GM19193 (cell line): Measurements from ENCODE around the gene ATF5.
"Not testable (repeated sequence)": the region's sequence is repeated elsewhere in the genome, so short reads cannot be mapped to it uniquely, and the experiment has no call there.

Experiments
- POLR2A ChIP-seq: IDR thresholded peaks from 4 replicates; pipeline ENCODE4 v1.6.1; 2011; ENCODE audit not compliant: insufficient read depth, insufficient read length; ENCODE audit errors: extremely low read depth

Gene ATF5

GRCh38 chr19:49949742-49950589 lies 21.0 kb downstream of the ATF5 start:
- no peak for TF ChIP-seq POLR2A

GRCh38 chr19:49950590-49950948 lies 21.6 kb downstream of the ATF5 start:
- no peak for TF ChIP-seq POLR2A

GRCh38 chr19:49950956-49951526 lies 22.0 kb downstream of the ATF5 start:
- no peak for TF ChIP-seq POLR2A

- no peak for TF ChIP-seq POLR2A
Observed at GRCh38 chr19:49951806-49952478, 22.9 kb downstream of the ATF5 start.

- no peak for TF ChIP-seq POLR2A
Observed at GRCh38 chr19:49952479-49952836, 23.5 kb downstream of the ATF5 start.

GRCh38 chr19:49952906-49953305 lies 23.9 kb downstream of the ATF5 start:
- no peak for TF ChIP-seq POLR2A

- TF ChIP-seq POLR2A, result no peak
Observed at GRCh38 chr19:49953416-49953815, 24.4 kb downstream of the ATF5 start.

- no peak for TF ChIP-seq POLR2A
Observed at GRCh38 chr19:49954092-49954829, 25.3 kb downstream of the ATF5 start.

GRCh38 chr19:49954933-49955332 lies 25.9 kb downstream of the ATF5 start:
- no peak for TF ChIP-seq POLR2A

GRCh38 chr19:49956115-49956495 lies 27.1 kb downstream of the ATF5 start:
- no peak for TF ChIP-seq POLR2A

- no peak for TF ChIP-seq POLR2A
Observed at GRCh38 chr19:49957262-49957915, 28.4 kb downstream of the ATF5 start.

GRCh38 chr19:49960980-49961379 lies 32.0 kb downstream of the ATF5 start, which contains the start of gene SIGLEC11:
TSS of gene SIGLEC11 (minus strand) at chr19:49961172. CDS start at chr19:49961081, 91 bp downstream.
- not testable (repeated sequence) for TF ChIP-seq POLR2A

- no peak for TF ChIP-seq POLR2A
Observed at GRCh38 chr19:49968279-49968922, 39.4 kb downstream of the ATF5 start.

GRCh38 chr19:49971991-49972411 lies 43.0 kb downstream of the ATF5 start:
- TF ChIP-seq POLR2A, result no peak
